NCI-H2196 treated with DMSO at 0.1 percent for 48 hours (cell line): ENCODE measurements around the gene NHP2.
A peak's percentile ranks its signal among the peaks of the same experiment; 100 is the strongest.
"Not testable (repeated sequence)": the region's sequence is repeated elsewhere in the genome, so short reads cannot be mapped to it uniquely, and the experiment has no call there.

ENCODE experiments used
- DNase-seq: peaks from one replicate; lab custom pipeline; 2025; ENCODE audit not compliant: unreplicated experiment; lab: John Stamatoyannopoulos, UW

The NHP2 gene

DNA sequence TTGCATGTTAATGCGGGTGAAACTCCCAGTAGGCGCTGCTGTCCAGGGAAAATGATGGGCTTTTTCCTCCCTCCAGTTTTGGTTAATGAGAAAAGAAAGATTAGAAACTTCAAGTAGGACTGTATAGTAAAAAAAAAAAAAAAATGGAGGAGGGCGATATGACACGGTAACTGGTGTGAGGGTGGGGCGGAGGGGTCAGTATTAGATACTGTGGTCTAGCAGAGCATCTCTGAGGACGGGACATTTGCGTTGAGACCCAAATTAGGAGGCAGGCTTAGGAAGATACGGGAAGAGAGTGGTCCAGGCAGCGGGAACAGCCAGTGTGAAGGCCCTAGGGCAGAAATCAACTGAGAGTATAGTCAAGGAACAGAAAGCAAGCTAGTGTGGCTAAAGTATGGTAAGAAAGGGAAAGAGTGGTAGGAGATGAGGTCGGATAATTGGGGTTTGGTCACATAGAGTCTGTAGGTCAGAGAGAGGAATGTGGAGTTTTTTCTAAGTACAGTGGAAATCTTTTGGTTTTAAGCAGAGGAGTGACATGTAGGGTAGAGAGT, 22.2 kb downstream of the NHP2 start:
- DNase-seq = no peak

DNA sequence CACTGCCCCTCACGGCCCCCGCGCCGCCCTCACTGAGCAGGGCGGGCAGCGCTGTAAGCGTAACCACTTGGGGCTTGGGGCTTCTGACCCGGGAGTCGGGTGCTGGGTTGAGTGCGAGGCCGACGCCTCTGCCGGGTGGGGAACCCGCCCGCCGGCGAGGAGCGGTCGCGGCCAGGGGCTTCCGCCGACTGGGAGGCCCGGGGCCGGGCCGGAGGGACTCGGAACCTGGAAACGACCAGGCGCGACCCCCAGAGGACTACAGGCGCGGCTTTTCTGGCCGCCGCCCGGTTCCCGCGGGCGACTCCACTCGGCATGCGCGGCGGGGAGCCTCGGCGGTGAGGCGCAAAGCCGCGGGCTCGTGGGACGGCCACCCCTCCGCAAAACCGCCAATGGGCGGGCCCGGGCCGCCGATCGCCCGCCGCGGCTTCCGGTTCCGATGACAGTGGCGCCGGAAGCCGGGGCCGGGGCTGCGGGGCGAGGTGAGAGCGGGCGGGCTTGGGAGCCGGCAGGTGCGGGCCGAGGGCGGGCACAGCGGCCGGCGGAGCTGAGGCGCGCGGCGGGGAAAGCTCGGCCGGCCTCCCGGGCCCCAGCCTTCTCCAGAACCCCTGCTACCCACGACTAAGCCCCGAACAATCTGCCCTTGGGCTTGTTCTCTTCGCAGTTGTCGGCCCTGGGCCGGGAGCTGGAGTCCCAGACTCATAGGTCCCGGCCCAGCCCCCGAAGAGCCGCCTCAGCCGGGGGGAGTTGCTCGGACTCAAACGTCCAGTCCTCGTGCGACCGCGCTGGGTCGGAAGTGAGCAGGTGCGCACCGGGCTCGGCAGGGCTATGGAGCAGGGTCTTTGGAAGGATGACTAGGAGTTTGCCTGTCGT, 22.9 kb downstream of the NHP2 start, which contains the start of gene RMND5B:
Gene RMND5B (plus strand): TSS at position 439 of the 870 bp plus-strand sequence. CDS start 7,106 bp downstream, outside the sequence.
- peak; percentile 63 for DNase-seq

DNA sequence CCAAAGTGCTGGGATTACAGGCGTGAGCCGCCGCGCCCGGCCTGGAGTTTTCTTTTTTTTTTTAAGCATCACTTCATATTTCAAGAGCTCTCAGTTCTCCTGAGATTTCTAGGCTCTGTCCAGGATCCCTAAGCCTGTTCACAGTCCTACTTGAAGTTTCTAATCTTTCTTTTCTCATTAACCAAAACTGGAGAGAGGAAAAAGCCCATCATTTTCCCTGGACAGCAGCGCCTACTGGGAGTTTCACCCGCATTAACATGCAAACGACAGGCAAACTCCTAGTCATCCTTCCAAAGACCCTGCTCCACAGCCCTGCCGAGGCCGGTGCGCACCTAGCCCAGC, 23.5 kb downstream of the NHP2 start:
- not testable (repeated sequence) for DNase-seq

DNA sequence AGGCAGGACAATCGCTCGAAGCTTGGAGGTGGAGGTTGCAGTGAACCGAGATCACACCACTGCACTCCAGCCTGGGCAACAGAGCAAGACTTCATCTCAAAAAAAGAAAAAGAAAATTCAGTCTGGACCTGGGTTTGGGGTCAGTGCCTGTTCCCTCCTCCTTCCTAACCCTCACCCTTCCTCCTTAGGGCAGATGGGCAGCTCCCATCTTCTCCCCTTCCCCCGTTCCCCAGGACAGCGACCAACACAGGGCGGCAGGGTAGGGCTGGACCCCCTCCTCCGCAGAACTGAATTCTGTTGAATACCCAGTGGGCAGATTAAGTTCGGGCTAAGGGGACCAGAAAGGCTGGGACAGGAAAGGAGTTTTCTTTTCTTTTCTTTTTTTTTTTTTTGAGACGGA, 24.4 kb downstream of the NHP2 start:
- DNase-seq = no peak

DNA sequence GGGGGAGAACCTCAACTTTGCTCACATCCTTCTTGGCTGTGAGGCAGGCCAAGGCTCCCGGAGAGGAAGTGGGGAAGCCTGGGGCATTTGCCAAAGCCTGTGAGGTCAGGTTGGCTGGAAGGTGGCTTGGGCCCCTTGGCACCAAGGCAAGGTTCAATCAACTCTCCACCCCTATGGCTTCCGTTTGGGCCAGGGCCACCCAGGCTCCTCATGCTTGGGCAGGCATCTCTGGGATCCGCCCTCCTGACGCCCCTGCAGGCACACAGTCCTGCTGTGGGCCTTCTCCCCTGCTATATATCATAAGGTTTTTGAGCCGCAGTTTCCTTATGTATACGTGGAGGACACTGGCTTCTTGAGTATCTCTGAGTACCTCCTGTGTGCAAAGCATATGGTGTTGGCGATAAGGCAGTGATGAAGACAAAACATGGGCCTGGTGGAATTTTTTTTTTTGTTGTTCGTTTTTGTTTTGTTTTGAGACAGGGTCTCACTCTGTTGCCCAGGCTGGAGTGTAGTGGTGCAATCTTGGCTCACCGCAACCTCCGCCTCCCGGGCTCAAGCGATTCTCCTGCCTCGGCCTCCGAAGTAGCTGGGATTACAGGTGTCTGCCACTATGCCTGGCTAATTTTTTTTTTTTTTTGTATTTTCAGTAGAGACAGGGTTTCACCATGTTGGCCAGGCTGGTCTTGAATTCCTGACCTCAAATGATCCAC, 26.2 kb downstream of the NHP2 start:
- DNase-seq = not testable (repeated sequence)

DNA sequence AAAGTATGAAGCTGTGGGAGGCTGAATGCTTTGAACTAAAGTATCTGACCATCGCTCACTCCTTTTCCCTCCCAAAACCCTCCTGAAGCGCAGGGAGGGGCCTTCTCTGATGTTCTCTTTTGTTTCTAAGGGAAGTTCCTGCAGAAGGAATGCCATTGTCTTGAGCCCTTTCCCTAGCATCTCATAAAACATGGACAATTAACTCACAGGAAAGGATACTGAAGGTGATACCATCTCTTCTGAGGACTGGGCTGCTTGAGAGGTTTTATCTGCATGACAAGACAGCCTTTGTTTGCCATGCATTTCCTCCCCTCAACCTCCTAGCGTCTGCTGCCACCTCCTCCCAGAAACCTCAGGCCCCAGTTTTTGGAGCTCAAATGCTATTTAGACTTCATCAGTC, 27.1 kb downstream of the NHP2 start:
- DNase-seq = no peak

DNA sequence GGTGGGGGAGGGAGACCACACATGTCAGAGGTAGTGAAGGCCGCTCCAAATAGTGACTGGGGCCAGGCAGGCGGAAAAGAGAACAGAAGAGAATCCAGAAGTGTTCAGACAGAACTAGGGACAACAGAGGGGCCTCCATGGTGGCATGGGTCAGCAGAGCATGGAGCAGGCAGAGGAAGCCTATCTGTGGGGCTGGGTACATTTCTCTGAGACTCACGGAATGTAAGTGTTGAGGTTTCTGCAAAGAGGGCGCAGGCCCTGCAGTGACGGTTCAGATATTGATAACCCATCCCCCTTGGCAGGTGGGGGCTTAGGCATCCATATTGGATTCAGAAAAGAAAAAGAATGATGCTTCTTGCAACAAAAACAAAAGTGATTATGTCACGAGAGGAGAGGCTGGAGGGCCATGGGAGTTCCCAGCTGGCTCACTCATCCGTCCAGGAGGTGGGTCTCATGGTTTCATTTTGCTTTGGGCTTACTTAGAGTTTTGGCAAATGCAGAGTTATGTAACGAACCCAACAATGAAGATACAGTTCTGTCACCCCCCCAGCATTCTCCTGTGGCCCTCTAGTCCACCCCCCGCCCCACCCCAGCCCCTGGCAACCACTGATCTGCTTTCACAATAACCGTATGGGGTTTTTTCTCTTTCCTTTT, 28.3 kb downstream of the NHP2 start:
- DNase-seq = no peak

DNA sequence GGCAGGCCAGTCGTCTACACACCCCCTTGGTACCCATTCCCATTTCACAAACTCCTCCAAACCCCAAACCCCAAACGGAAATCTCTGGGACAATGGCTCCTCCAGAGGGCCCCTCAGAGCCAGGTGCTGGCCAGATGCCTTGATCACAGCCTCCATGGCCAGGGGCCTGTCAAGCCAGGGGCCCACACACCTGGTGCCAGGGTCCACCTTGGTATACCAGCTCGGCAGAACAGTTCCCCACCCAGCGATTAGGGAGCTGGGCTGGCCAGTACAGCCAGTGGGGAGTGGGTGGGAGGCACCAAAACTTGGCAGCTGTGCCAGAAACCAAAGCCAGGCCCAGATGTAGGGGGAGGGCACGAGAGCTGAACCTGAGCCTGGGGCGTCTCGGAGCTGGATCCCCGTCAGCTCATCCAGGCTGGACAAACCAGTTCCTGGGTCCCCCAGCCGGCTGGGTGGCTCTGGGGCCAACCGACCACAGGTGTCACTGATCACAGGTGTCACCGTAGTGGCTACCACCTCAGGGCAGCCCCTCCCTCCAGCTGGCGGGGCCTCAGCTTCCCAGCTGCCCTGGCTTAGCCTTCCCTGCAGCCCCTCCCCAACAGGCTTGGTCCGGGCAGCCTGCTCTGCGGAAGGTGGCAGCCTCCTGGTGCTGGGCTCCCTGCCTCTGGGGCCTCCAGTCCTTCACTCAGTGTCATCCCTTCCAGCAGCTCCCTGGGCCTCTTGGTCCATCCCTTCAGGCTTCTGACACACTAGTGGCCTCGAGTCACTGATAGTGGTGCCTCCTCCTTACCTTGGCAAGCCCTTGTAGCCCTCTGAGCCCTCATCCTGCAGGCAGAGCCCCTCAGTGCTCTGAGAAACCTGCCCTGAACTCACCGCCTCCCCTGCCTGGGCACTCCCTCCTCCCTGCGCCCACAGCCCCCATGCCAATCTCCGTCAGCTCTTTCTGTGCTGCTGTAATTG, 29.4 kb downstream of the NHP2 start:
- DNase-seq = no peak

DNA sequence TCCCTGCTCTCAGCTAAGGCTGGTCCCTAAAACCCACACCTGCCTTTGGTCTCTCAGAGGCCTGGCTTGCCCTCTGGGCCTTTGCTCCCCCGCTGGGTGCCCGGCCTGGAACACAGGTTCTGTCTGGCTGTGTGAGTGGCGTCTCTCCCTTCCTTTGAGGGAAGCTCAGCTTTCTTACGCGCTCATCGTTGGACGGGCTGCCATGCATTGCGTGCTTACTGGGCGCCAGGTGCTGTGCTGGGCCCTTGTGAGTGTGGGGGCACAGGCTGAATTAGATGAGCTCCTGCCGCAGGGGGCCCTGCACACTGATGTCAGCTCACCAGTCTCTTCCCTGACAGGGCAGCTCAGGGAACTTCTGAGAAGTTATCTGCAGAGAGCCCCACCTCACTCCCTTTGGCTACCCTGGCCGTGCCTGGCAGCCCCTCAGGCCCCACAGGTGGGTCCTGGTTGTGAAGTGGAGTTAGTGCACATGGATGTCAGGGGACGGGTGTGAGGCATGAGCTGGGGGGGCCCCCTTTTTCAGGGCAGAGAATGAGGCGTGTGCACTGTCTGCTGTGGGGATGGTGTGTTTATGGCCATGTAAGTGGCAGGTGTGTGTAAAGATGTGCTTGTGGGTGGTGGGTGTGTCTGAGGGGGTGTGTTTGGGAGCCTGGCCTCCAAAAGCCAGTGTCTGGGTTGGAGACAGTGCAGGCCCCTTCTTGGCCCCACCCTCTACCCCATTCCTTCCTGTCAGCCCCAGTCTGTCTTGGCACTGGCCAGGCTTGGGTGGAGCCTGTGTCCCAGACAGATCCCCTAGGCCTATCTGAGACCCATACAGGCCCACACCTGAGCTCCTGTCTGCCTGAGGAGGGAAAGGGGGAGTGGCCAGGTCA, 30.4 kb downstream of the NHP2 start:
- DNase-seq = no peak

DNA sequence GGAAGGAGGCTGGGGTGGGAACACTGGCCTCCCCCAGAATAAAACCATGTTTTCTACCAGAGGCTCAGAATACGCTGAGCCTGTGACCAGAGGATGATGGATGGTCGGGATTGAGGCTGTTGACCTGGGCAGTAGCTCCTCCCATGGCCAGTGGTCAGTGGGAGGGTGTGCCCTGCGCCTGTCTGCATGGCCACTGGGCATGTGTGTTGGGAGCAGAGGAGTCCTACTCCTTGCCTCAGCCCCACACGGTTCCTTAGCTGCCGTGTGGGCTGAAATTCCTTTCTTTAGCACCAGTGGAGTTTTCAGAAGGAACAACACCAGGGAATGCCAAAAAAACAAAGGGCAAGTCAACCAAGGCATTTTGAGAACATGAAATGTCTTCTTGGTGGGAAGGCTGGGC, 31.3 kb downstream of the NHP2 start:
- DNase-seq = no peak

DNA sequence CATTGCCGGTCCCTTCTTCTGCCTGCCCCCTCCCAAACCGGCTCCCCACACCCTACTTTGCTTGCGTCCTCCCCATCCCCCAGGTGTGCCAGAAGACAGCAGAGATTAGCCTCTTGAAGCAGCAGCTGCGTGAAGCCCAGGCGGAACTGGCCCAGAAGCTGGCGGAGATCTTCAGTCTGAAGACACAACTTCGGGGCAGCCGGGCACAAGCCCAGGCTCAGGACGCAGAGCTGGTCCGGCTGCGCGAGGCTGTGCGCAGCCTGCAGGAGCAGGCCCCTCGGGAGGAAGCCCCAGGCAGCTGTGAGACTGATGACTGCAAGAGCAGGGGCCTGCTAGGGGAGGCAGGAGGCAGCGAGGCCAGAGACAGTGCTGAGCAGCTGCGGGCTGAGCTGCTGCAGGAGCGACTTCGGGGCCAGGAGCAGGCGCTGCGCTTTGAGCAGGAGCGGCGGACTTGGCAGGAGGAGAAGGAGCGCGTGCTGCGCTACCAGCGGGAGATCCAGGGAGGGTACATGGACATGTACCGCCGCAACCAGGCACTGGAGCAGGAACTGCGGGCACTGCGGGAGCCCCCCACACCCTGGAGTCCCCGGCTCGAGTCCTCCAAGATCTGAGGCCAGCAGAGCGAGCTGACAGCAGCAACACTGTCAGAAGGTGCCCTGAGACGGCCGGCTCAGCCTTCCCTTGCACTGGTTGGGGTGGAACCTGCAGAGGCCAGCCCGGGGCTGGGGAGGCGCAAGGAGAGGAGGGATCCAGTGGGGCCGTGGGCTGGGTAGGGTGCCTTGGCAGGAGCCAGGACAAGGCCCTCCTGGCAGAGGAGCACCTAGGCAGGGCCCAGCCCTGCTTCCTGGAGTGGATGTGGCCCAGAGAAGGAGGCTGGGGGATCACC, 32.1 kb downstream of the NHP2 start:
- DNase-seq = peak; percentile 61

DNA sequence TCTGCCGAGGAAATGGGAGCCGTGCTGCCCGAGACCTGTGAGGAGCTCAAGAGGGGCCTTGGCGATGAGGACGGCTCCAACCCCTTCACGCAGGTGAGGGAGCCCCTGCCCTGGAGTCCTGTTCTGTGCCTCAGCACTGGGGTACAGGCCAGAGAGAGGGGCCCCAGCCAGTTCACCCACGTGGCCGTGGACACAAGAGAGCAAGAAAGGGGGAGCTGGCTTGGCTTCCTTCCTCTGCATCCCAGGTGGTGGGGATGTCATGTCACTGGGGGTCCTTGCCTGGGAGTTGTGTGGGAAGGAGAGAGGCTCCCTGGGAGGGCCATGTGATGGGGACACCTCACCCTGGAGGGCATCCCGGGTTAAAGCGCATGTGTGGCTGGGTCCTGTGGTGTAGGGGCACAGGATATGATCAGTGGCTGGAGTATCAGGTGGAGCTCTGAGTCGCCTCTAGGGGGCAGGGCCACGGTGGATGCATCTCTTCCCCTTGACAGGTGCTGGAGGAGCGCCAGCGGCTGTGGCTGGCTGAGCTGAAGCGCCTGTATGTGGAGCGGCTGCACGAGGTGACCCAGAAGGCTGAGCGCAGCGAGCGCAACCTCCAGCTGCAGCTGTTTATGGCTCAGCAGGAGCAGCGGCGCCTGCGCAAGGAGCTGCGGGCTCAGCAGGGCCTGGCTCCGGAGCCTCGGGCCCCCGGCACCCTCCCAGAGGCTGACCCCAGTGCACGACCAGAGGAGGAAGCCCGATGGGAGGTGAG, 32.9 kb downstream of the NHP2 start:
- DNase-seq = peak; percentile 92

DNA sequence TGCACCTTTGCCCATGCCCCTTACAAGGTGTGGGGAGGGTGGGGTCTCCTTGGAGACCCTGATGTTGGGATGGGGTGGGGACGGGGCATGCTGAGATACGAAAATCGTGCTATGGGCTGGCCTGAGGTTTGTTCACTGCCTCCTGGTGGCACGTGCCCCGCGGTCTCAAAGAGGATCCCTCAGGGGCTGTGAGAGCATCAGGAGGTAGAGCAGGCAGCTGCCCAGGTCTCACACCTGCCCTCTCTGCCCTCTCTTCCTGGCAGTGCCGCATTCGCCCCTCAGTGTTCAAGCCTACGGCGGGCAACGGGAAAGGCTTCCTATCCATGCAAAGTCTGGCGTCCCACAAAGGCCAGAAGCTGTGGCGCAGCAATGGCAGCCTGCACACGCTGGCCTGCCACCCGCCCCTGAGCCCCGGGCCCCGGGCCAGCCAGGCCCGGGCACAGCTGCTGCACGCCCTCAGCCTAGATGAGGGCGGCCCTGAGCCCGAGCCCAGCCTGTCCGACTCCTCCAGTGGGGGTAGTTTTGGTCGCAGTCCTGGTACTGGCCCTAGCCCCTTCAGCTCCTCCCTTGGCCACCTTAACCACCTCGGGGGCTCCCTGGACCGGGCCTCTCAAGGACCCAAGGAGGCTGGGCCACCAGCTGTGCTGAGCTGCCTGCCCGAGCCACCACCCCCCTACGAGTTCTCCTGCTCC, 33.6 kb downstream of the NHP2 start:
- DNase-seq = no peak

DNA sequence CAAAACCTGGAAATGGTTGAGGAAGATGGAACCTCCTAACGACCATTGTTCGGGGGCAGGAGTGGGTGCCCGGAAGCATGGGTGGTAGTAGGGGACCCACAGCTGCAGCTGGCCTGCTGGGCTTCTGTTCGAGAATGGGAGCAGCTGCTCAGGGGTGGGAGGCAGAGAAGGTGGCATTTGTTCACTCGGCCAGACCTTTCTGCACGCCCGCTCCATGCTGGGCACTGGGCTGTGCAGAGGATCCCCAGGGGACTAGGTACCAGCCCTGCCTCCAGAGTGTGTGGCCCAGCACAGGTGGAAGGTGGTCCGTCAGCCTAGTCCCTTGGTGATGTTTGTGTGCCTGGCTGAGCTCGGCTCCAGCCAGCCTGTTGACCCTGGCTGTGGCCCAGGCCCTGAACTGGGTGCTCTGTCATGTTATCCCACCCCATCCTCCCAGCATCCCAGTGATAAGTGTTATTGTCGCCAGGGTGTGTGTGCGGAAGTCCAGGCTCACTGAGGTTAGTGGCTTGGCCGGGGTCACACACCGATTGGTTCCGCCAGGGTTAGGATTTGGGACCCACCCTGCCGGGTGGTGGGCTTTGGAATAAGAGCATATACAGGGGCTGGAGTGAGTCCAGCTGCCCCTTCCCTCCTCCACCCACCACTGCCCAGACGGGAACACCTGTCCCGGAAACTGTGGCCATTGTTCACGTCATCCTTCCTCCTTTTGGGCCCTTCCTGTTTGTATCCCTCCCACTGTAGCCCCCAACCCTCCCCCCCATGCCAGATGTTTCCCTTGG, 35.6 kb downstream of the NHP2 start:
- no peak for DNase-seq

DNA sequence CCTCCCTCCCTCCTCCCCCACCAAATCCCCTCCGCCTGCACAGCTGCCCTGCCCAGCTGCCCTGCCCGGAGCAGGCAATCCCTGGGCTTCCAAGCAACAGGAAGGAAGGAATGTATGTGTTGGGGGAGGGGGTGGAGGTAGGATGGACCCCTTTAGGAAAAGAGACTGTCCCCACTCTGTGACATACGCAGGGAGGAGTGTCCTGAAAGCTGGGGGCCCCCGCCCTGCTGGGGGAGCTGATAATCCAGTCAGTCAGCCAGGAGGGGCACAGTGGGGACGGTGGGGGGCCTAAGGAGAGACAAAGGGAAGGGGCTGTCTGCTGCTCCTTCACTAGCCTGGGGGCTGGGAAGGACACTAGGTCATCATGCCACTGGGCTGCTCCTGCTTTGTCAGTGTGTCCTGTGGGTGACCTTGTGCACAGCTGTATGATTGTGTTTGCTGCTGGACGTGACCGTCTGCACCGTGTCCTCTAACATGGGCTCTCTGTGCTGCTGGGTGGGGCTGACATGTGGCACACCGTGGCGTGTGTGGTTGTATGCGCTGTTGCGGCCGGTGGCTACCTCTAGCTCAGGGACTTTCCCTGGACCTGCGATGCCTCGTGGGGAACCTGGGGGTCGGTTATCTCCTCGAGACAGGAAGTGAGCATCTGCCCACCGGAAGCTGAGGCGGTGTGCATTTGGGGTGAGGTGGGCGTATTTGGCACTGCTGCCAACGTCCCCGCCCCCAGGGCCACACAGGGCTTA, 37.4 kb downstream of the NHP2 start:
- DNase-seq = no peak

DNA sequence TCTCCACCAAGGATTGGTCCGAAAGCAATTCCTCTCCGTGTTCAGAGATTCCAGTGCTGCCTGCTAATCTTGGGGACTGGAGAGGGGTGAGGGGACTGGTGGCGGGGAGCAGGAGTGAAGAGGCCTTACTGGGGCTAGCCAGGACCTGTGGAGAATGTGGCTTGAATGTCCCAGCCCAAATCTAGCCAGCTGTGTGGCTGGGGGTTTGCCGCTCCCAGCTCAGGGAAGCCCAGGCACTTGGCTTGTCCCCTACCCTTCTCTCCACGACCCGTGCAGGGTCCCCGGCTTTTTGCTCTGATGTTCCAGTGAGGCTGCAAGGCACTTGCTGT, 37.9 kb downstream of the NHP2 start:
- DNase-seq = no peak
